Measurements from ENCODE around the gene NEGR1. TPM values are rescaled to one million over a fixed set of nuclear protein-coding genes. Genes with fewer than 3 reads are reported as not detected.

Gene NEGR1
- total and polyA plus RNA-seq, 2 experiments from 2014 or later: 0.57 to 0.94 TPM

DNA sequence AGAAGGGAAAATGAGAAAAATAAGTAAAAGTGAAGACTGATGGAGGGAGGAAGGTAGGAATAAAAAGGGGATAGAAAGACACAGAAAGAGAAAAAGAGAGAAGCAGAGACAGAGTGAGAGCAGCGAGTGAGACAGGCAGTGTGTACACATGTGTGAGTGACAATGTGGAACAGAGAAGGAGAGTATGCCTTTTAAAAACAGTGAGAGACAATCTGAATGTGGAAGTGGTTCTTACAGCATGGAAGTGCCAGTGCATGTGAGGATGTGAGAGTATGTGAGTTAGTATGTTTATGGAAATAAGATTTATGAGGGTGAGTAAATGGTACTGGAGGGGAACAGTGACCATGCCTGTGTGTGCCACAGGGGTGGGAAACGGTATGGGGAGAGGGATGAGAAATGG lies 1.2 kb downstream of the NEGR1 start (continued):
- TF ChIP-seq, protein P1, sequence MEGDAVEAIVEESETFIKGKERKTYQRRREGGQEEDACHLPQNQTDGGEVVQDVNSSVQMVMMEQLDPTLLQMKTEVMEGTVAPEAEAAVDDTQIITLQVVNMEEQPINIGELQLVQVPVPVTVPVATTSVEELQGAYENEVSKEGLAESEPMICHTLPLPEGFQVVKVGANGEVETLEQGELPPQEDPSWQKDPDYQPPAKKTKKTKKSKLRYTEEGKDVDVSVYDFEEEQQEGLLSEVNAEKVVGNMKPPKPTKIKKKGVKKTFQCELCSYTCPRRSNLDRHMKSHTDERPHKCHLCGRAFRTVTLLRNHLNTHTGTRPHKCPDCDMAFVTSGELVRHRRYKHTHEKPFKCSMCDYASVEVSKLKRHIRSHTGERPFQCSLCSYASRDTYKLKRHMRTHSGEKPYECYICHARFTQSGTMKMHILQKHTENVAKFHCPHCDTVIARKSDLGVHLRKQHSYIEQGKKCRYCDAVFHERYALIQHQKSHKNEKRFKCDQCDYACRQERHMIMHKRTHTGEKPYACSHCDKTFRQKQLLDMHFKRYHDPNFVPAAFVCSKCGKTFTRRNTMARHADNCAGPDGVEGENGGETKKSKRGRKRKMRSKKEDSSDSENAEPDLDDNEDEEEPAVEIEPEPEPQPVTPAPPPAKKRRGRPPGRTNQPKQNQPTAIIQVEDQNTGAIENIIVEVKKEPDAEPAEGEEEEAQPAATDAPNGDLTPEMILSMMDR (conservative IDR thresholded peaks at IDR 0.05; ENCODE audit: low read depth in 2 of 2): no peak
- no peak for TF ChIP-seq CREB1 (CRISPR knock-in tag; IDR thresholded peaks at IDR 0.05; ENCODE audit: low read depth)
- no peak for TF ChIP-seq JUNB (IDR thresholded peaks at IDR 0.05; ENCODE audit: unreplicated experiment)
- no peak for TF ChIP-seq EZH2 (IDR thresholded peaks at IDR 0.05; ENCODE audit: low read depth, unreplicated experiment)
- no peak for TF ChIP-seq EZH2phosphoT487 (IDR thresholded peaks at IDR 0.05; ENCODE audit: unreplicated experiment)
- no peak for TF ChIP-seq ZNF114 (CRISPR knock-in tag; IDR thresholded peaks at IDR 0.05)
- no peak for TF ChIP-seq ETS1 (IDR thresholded peaks at IDR 0.05)
- TF ChIP-seq STAT1 (IDR thresholded peaks at IDR 0.05; ENCODE audit: unreplicated experiment): no peak
- no peak for TF ChIP-seq ZNF331 (CRISPR knock-in tag; IDR thresholded peaks at IDR 0.05; ENCODE audit: low read depth)
- TF ChIP-seq NANOG (IDR thresholded peaks at IDR 0.05; ENCODE audit: borderline replicate concordance): no peak
- TF ChIP-seq, protein P2, sequence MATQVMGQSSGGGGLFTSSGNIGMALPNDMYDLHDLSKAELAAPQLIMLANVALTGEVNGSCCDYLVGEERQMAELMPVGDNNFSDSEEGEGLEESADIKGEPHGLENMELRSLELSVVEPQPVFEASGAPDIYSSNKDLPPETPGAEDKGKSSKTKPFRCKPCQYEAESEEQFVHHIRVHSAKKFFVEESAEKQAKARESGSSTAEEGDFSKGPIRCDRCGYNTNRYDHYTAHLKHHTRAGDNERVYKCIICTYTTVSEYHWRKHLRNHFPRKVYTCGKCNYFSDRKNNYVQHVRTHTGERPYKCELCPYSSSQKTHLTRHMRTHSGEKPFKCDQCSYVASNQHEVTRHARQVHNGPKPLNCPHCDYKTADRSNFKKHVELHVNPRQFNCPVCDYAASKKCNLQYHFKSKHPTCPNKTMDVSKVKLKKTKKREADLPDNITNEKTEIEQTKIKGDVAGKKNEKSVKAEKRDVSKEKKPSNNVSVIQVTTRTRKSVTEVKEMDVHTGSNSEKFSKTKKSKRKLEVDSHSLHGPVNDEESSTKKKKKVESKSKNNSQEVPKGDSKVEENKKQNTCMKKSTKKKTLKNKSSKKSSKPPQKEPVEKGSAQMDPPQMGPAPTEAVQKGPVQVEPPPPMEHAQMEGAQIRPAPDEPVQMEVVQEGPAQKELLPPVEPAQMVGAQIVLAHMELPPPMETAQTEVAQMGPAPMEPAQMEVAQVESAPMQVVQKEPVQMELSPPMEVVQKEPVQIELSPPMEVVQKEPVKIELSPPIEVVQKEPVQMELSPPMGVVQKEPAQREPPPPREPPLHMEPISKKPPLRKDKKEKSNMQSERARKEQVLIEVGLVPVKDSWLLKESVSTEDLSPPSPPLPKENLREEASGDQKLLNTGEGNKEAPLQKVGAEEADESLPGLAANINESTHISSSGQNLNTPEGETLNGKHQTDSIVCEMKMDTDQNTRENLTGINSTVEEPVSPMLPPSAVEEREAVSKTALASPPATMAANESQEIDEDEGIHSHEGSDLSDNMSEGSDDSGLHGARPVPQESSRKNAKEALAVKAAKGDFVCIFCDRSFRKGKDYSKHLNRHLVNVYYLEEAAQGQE (IDR thresholded peaks at IDR 0.05; ENCODE audit: unreplicated experiment): no peak

- H3K27ac Mint-ChIP-seq: no peak overlapping the region
- no peaks in the 10 kb centered on the region; the same call in 2 of the 3 replicates for H3K36me3 Mint-ChIP-seq (ENCODE audit: low read depth)
- no peak overlapping the region for H2AFZ ChIP-seq
- peaks cover 37% of the 10 kb centered on the region for H3K27me3 ChIP-seq (ENCODE audit: insufficient read depth)
- no peaks in the 10 kb centered on the region for H3K9me2 ChIP-seq (ENCODE audit: insufficient read depth)
- no peak overlapping the region; the same call in 2 of the 3 replicates for H3K4me3 Mint-ChIP-seq
- H3F3A ChIP-seq (replicated peaks; ENCODE audit: low read depth): peaks cover 4% of the 10 kb centered on the region; the same call in 1 of the 2 replicates
- no peaks in the 10 kb centered on the region for H3K36me3 ChIP-seq (ENCODE audit: insufficient read depth)
- peaks cover 18% of the 10 kb centered on the region for H3K4me1 ChIP-seq (ENCODE audit: insufficient read depth)
- peaks cover 14% of the 10 kb centered on the region for H3K27me3 Mint-ChIP-seq (ENCODE audit: insufficient read depth, low read depth, poor library complexity)
- no peak overlapping the region for H3K4me2 ChIP-seq
- H4K20me1 ChIP-seq (replicated peaks; ENCODE audit: insufficient read depth): no peaks in the 10 kb centered on the region
- no peaks in the 10 kb centered on the region; the same call in 2 of the 3 replicates for H3K9me3 Mint-ChIP-seq
- ATAC-seq (no peak), DNase-seq (ENCODE audit: low spot score) (no peak)
- H3K4me1 Mint-ChIP-seq: peaks cover 9% of the 10 kb centered on the region
- no peaks in the 10 kb centered on the region for H3K79me2 ChIP-seq (replicated peaks; ENCODE audit: insufficient read depth)
- H3K27ac ChIP-seq (ENCODE audit: low read depth): no peak overlapping the region
- H3K4me3 ChIP-seq: no peak overlapping the region
- TF ChIP-seq EZH2 (IDR thresholded peaks at IDR 0.05; ENCODE audit: low read depth, unreplicated experiment) (no peak), STAT1 (IDR thresholded peaks at IDR 0.05; ENCODE audit: unreplicated experiment) (no peak), CREB1 (CRISPR knock-in tag; IDR thresholded peaks at IDR 0.05; ENCODE audit: low read depth) (no peak), ZNF114 (CRISPR knock-in tag; IDR thresholded peaks at IDR 0.05) (no peak), EZH2phosphoT487 (IDR thresholded peaks at IDR 0.05; ENCODE audit: unreplicated experiment) (no peak), POLR2AphosphoS5 (IDR thresholded peaks at IDR 0.05; ENCODE audit: low read depth) (no peak), JUNB (IDR thresholded peaks at IDR 0.05; ENCODE audit: unreplicated experiment) (no peak), NANOG (IDR thresholded peaks at IDR 0.05; ENCODE audit: borderline replicate concordance) (no peak)
Observed at GRCh38 chr1:72280711-72281110, 1.6 kb downstream of the NEGR1 start.

All from GM23338 (cell line).